ENCODE data around the gene DPP6.

Gene DPP6

DNA sequence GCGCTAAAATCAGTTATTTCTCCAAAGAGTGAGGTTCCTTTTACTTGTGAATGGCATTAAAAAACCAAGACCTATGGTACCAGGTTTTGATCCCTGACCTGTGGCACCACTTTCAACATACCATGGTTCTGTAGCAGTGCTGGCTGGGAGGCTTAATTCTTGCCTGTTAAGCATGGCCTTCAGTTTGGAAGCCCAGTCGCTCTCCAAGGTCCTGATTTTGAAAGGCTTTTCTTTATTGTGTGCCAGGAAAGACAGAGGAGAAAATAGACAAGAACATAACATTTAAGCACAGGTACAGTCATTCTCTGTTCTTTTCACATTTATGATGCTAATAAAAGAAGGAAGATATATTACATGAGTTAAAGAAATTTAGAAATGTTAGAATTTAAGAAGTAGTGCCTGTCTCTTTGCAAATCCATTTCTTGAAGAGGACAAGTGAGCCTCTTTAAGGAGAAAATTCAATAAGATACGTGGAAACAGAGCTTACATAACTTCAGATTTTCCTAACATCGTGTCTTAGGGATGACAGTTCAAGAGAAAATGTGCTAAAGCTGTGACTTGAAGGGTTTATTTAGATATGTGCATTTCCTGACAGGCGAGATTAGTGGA lies 357.6 kb downstream of the DPP6 start:
- no peaks in the 10 kb centered on the region for H3K27me3 ChIP-seq (ENCODE audit: insufficient read depth, poor library complexity, severe bottlenecking)
- H3K36me3 ChIP-seq (ENCODE audit: low read depth), result no peaks in the 10 kb centered on the region
- no peak for ATAC-seq (ENCODE audit: low read depth)
- DNase-seq (ENCODE audit: low spot score), result no peak
- TF ChIP-seq, protein P1, sequence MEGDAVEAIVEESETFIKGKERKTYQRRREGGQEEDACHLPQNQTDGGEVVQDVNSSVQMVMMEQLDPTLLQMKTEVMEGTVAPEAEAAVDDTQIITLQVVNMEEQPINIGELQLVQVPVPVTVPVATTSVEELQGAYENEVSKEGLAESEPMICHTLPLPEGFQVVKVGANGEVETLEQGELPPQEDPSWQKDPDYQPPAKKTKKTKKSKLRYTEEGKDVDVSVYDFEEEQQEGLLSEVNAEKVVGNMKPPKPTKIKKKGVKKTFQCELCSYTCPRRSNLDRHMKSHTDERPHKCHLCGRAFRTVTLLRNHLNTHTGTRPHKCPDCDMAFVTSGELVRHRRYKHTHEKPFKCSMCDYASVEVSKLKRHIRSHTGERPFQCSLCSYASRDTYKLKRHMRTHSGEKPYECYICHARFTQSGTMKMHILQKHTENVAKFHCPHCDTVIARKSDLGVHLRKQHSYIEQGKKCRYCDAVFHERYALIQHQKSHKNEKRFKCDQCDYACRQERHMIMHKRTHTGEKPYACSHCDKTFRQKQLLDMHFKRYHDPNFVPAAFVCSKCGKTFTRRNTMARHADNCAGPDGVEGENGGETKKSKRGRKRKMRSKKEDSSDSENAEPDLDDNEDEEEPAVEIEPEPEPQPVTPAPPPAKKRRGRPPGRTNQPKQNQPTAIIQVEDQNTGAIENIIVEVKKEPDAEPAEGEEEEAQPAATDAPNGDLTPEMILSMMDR (IDR thresholded peaks at IDR 0.05; ENCODE audit: poor library complexity, severe bottlenecking), result no peak
- no peak overlapping the region for H3K4me3 ChIP-seq (ENCODE audit: severe bottlenecking)
- H3K27ac ChIP-seq (ENCODE audit: poor library complexity, severe bottlenecking), result no peak overlapping the region
- no peaks in the 10 kb centered on the region for H3K4me1 ChIP-seq (ENCODE audit: insufficient read depth, poor library complexity, severe bottlenecking)
- H3K9me3 ChIP-seq (ENCODE audit: severe bottlenecking), result peaks cover 2% of the 10 kb centered on the region

DNA sequence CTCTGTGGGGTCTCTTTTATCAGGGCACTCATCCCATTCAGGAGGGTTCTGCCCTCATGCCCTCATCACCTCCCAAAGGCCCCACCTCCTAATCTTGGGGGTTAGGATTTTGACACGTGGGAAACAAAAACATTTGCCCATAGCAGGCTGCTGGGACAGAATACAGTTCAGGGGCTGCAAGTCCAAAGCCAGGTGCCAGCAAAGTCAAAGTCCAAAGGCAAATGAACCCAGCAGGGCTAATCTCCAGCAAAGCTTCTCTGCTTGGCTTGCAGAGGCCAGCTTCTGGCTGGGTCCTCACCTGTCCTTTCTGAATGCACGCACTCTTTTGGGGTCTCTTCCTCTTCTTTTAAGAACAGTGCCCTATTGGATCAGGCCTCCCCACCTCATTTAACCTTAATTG lies 359.9 kb downstream of the DPP6 start:
- Histone ChIP-seq H3K4me3 (ENCODE audit: severe bottlenecking) (no peak overlapping the region), H3K4me1 (ENCODE audit: insufficient read depth, poor library complexity, severe bottlenecking) (no peaks in the 10 kb centered on the region), H3K27me3 (ENCODE audit: insufficient read depth, poor library complexity, severe bottlenecking) (no peaks in the 10 kb centered on the region), H3K9me3 (ENCODE audit: severe bottlenecking) (peaks cover 2% of the 10 kb centered on the region), H3K36me3 (ENCODE audit: low read depth) (no peaks in the 10 kb centered on the region), H3K27ac (ENCODE audit: poor library complexity, severe bottlenecking) (no peak overlapping the region)
- TF ChIP-seq, protein P1 (IDR thresholded peaks at IDR 0.05; ENCODE audit: poor library complexity, severe bottlenecking), result no peak
- no peak for DNase-seq (ENCODE audit: low spot score)
- ATAC-seq (ENCODE audit: low read depth), result no peak

DNA sequence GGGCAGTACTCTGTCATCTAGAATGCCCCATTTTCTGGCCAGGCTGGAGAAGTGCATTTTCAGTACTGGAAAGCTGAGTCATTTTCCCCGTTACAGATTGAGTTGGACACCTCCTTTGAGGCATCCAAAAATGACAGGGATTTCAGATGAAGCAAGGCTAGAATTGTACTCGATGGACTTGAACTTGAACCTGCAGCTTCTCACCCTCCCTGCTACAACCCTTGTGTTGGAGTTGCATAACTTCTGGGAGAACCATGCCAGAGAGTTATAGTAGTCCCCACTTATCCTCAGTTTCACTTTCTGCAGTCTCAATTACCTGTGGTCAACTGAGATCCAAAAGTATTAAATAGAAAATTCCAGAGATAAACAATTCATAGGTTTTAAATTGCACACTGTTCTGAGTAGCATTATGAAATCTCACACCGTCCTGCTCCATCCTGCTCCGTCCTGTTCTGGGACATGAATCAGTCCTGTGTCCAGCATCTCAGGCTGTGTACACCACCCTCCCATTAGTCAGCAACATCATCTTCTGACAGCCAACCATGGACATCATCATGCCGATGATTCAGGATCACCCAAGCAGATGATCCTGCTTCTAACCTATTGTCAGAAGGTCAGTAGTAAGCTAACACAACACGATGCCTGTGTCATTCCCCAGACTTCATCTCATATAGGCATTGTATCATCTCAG lies 363.7 kb downstream of the DPP6 start:
- Histone ChIP-seq H3K27me3 (ENCODE audit: insufficient read depth, poor library complexity, severe bottlenecking) (no peaks in the 10 kb centered on the region), H3K4me3 (ENCODE audit: severe bottlenecking) (no peak overlapping the region), H3K27ac (ENCODE audit: poor library complexity, severe bottlenecking) (no peak overlapping the region), H3K9me3 (ENCODE audit: severe bottlenecking) (peaks cover 2% of the 10 kb centered on the region), H3K36me3 (ENCODE audit: low read depth) (no peaks in the 10 kb centered on the region), H3K4me1 (ENCODE audit: insufficient read depth, poor library complexity, severe bottlenecking) (no peaks in the 10 kb centered on the region)
- DNase-seq (ENCODE audit: low spot score) (no peak), ATAC-seq (ENCODE audit: low read depth) (no peak)
- TF ChIP-seq, protein P1 (IDR thresholded peaks at IDR 0.05; ENCODE audit: poor library complexity, severe bottlenecking), result no peak

DNA sequence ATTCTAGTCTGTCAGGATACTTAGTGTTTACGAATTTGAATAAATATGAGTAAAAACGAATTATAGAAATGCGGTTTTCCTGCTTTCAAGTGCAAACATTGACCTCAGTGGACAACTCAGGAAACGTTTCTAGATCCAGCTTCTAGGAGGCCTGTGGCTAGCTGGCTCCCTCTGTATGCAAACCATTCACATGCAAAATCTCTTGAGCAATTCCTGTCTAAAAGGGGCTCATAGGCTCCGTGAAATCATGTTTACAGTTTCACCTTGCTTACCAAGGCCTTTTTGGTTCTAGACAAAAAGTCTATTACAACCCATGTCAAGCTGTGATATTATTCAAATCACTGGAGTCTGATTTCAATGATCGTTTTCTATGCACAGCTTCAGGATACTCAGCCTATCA lies 364.5 kb downstream of the DPP6 start:
- TF ChIP-seq, protein P1 (IDR thresholded peaks at IDR 0.05; ENCODE audit: poor library complexity, severe bottlenecking), result no peak
- no peak for ATAC-seq (ENCODE audit: low read depth)
- Histone ChIP-seq H3K27me3 (ENCODE audit: insufficient read depth, poor library complexity, severe bottlenecking) (no peaks in the 10 kb centered on the region), H3K4me3 (ENCODE audit: severe bottlenecking) (no peak overlapping the region), H3K9me3 (ENCODE audit: severe bottlenecking) (peaks cover 2% of the 10 kb centered on the region), H3K36me3 (ENCODE audit: low read depth) (no peaks in the 10 kb centered on the region), H3K4me1 (ENCODE audit: insufficient read depth, poor library complexity, severe bottlenecking) (no peaks in the 10 kb centered on the region), H3K27ac (ENCODE audit: poor library complexity, severe bottlenecking) (no peak overlapping the region)
- no peak for DNase-seq (ENCODE audit: low spot score)

DNA sequence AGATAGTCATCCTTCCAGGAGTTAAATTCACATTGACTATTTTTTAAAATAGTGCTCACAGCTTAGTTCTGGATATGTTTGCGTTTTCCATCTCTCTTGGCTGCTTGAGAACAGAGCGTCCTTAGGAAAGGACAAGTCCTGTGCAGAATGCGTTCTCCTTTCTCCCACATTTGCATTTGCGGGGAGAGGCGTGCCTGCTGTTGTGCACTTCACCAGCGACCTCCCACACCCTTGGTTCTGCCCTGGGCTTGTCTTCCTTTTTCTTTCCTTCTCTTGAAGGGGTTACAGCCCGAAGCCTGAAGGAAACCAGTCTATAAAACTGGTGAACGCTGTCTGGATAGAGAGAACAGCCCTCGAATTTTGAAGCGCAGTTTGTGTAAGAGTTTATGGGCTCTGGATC lies 367.1 kb downstream of the DPP6 start:
- DNase-seq (ENCODE audit: low spot score) (no peak), ATAC-seq (ENCODE audit: low read depth) (no peak)
- Histone ChIP-seq H3K27ac (ENCODE audit: poor library complexity, severe bottlenecking) (no peak overlapping the region), H3K9me3 (ENCODE audit: severe bottlenecking) (no peaks in the 10 kb centered on the region), H3K27me3 (ENCODE audit: insufficient read depth, poor library complexity, severe bottlenecking) (no peaks in the 10 kb centered on the region), H3K4me1 (ENCODE audit: insufficient read depth, poor library complexity, severe bottlenecking) (no peaks in the 10 kb centered on the region), H3K36me3 (ENCODE audit: low read depth) (no peaks in the 10 kb centered on the region), H3K4me3 (ENCODE audit: severe bottlenecking) (no peak overlapping the region)
- TF ChIP-seq, protein P1 (IDR thresholded peaks at IDR 0.05; ENCODE audit: poor library complexity, severe bottlenecking), result no peak

All from RWPE2 (cell line).